Measurements from ENCODE around the gene SLC4A9. TPM values are rescaled to one million over a fixed set of nuclear protein-coding genes. Genes with fewer than 3 reads are reported as not detected.
A peak's percentile ranks its signal among the peaks of the same experiment; 100 is the strongest.

SLC4A9 gene
- total and polyA plus RNA-seq, 2 donors (not counting 1 experiment from before 2014, with no cell fraction given) = 0.10 TPM; not detected in 1

DNA sequence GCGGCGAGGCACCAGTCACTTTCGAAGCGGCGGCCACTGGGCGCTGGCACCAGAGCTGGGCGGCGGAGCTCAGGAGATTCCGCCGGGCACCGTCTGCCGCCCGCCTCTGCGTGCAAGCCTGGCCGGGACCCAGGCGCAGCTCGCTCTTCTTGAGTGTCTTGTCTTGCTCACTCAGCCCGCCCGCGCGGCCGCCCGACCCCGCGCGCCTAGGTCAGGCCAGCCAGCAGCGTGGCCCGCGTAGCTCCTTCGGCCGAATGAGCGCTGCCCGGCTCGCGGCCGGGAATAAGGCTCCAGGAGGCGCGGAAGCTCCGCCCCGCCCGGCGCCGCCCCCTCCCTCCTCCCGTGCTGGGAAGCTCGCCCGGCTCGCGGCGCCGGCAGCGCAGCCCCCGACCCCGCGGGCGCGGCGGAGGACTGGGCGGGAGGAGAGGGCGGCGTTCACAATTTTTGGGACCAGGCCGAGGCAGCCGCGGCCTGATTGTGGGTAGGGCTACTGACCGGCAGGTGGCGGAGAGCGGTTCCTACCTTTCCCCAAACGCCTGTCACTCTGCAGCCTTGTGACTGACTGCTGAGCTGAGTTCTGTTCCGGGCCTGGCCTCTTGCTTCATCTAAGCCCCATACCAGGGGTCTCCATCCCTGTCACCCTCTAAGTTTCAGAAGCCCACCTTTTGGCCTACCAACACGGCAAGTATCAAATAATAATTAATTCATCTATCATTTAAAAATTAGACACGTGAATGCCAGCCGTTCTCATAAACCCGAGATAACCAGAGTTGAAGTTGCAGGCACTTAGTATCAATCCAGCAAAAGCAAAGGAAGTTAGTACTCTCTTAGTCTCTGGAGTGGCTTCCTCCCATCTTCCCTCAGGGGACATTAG, 13.4 kb upstream of the SLC4A9 start, which contains the start of gene HBEGF:
Gene HBEGF (minus strand): TSS at position 256 of the 874 bp plus-strand sequence. CDS start 275 bp downstream, outside the sequence.
- H3K4me3 Mint-ChIP-seq = peak within 1 kb of the TSS; percentile 82
- Histone ChIP-seq H2AFZ (ENCODE audit: insufficient read depth, low read depth, low read length, poor library complexity, severe bottlenecking) (peak within 1 kb of the TSS; percentile 83), H3K4me1 (ENCODE audit: control insufficient read depth in 2 of 2, insufficient read depth in 2 of 2, low read length in 2 of 2) (peaks cover 46 to 60% of the 10 kb centered on the region in 2 donors), H3K4me2 (replicated peaks; ENCODE audit: low read depth, low read length, poor library complexity, severe bottlenecking) (peak within 1 kb of the TSS; percentile 91), H3K27me3 (replicated peaks in 1 of 4; ENCODE audit: control extremely low read depth in 1 of 4, control insufficient read depth in 3 of 4, insufficient read depth in 4 of 4, low read length in 3 of 4) (peaks cover 0 to 16% (median 0%) of the 10 kb centered on the region in 4 experiments), H3K4me3 (ENCODE audit: control extremely low read depth in 1 of 5, extremely low read depth in 1 of 5, insufficient read depth in 1 of 5, low read depth in 2 of 5, low read length in 4 of 5) (peak within 1 kb of the TSS; percentile 34 to 67 (median 58)), H3K9me3 (ENCODE audit: control extremely low read depth in 1 of 3, control insufficient read depth in 2 of 3, insufficient read depth in 1 of 3, low read length in 2 of 3) (peaks cover 0 to 2% (median 0%) of the 10 kb centered on the region in 3 donors), H3K79me2 (ENCODE audit: control insufficient read depth, insufficient read depth, low read length) (no peaks in the 10 kb centered on the region), H3K27ac (ENCODE audit: low read length in 2 of 2) (no peak within 1 kb of the TSS), H4K20me1 (ENCODE audit: control insufficient read depth, insufficient read depth, low read length, poor library complexity, severe bottlenecking) (no peaks in the 10 kb centered on the region), H3K9ac (ENCODE audit: low read length) (peak within 1 kb of the TSS; percentile 63), H3K36me3 (replicated peaks in 1 of 2; ENCODE audit: control extremely low read depth in 1 of 2, control insufficient read depth in 1 of 2, extremely low read depth in 1 of 2, insufficient read depth in 2 of 2, low read length in 1 of 2) (no peaks in the 10 kb centered on the region)
- CTCF ChIA-PET = interaction anchor here (0.6 to 18.0 kb wide), 18 partner anchors 9 to 365 kb away, joined by 3 to 594 read pairs (median 4); partner anchors contain the start of genes CYSTM1 and SLC4A9
- intact Hi-C loops (cut with micrococcal nuclease) = loop anchor here (1.0 to 5.0 kb wide), 2 partner anchors 11 to 44 kb away; partner anchors contain the start of gene PFDN1
- DNase-seq = peak; percentile 78
- POLR2A ChIA-PET = interaction anchor here (0.6 to 1.4 kb wide), 5 partner anchors 10 to 1603 kb away, joined by 3 to 5 read pairs (median 3); partner anchors contain the start of genes ANKHD1 and PFDN1
- H3K9me3 Mint-ChIP-seq (ENCODE audit: insufficient read depth) = no peaks in the 10 kb centered on the region
- ATAC-seq (ENCODE audit: low read depth) = peak; percentile 74
- TF ChIP-seq EZH2 (IDR thresholded peaks at IDR 0.05; ENCODE audit: borderline replicate concordance, insufficient read depth, low read depth, low read length, poor library complexity, severe bottlenecking) = no peak
- TF ChIP-seq, protein P1, sequence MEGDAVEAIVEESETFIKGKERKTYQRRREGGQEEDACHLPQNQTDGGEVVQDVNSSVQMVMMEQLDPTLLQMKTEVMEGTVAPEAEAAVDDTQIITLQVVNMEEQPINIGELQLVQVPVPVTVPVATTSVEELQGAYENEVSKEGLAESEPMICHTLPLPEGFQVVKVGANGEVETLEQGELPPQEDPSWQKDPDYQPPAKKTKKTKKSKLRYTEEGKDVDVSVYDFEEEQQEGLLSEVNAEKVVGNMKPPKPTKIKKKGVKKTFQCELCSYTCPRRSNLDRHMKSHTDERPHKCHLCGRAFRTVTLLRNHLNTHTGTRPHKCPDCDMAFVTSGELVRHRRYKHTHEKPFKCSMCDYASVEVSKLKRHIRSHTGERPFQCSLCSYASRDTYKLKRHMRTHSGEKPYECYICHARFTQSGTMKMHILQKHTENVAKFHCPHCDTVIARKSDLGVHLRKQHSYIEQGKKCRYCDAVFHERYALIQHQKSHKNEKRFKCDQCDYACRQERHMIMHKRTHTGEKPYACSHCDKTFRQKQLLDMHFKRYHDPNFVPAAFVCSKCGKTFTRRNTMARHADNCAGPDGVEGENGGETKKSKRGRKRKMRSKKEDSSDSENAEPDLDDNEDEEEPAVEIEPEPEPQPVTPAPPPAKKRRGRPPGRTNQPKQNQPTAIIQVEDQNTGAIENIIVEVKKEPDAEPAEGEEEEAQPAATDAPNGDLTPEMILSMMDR (IDR thresholded peaks at IDR 0.05) = peak; percentile 68
- H3K27ac Mint-ChIP-seq = no peak within 1 kb of the TSS
- peaks cover 6% of the 10 kb centered on the region for H3K27me3 Mint-ChIP-seq
- peaks cover 51% of the 10 kb centered on the region for H3K4me1 Mint-ChIP-seq
- WGBS (ENCODE audit: insufficient coverage) = under 1% methylated on average over 62 of the region's 72 CpGs

Measured in B cell (primary cell).